Pancreas (tissue), 10 donors: ENCODE measurements around the gene RETSAT. TPM values are rescaled to one million over a fixed set of nuclear protein-coding genes. Genes with fewer than 3 reads are reported as not detected.

ENCODE experiments used
- ATAC-seq, 4 donors: fragments of 200-7000 bp; cut with Tn5 transposase; one replicate each; pipeline versions ENCODE4 v1.8.0 to v1.9.1; 2020; ENCODE audit warnings: mild to moderate bottlenecking in 4 of 4, moderate library complexity in 4 of 4
- DNase-seq, 6 donors: peaks; one replicate each; pipeline ENCODE4 v3.0.0-alpha.2; 2020
- FAIRE-seq: peaks from 2 replicates; lab custom pipeline; 2012; peaks lifted over from hg19 to GRCh38; lab: Jason Lieb, UNC
- H3K27ac ChIP-seq, 4 donors: fragments of 200-600 bp; sonication (generic); 1 replicate in 3 of 4; 2 replicates in 1 of 4; pipeline versions ENCODE4 v1.5.0 to v1.8.0; 2020
- H3K27me3 ChIP-seq, 4 donors: fragments of 200-600 bp; one replicate each; pipeline ENCODE4 v1.8.0; 2021
- H3K36me3 ChIP-seq, 3 donors: fragments of 200-600 bp; sonication (generic) in 1 of 3; one replicate each; pipeline versions ENCODE4 v1.5.0 to v1.8.0; 2020 to 2021
- H3K4me1 ChIP-seq, 3 donors: fragments of 200-600 bp; one replicate each; pipeline ENCODE4 v1.8.0; 2021
- H3K4me3 ChIP-seq, 4 donors: fragments of 200-600 bp; sonication (generic) in 2 of 4; one replicate each; pipeline versions ENCODE4 v1.5.0 to v1.8.0; 2020 to 2021
- H3K9me3 ChIP-seq, 4 donors: fragments of 200-600 bp; one replicate each; pipeline ENCODE4 v1.8.0; 2021
- CTCF ChIP-seq, 4 donors: fragments of 200-600 bp; sonication (generic) in 3 of 4; IDR thresholded peaks; one replicate each; pipeline versions ENCODE4 v1.5.0 to v1.8.0; 2021; ENCODE audit warnings: antibody characterized with exemption in 4 of 4
- WGBS, 2 donors: extraction: QIAGEN DNeasy Blood & Tissue Kit; methylation state at CpG; one replicate each; pipeline ENCODE4 v1.1.7; 2013; 5-methylcytosine and 5-hydroxymethylcytosine counted together
- intact Hi-C, 3 donors: fragments of 100-400 bp; cut with DNase I; formaldehyde crosslinking; loops; one replicate each; pipeline versions ENCODE4 v1.11.1 to v1.14.2; 2022
- polyA plus RNA-seq, 2 donors: library from polyadenylated mRNA; stranded (reverse); fragments of 200-250 nt; gene quantifications; one replicate each; pipeline ENCODE4 v1.2.3, GENCODE V29; 2013
- total RNA-seq, 6 donors: library from RNA; stranded (reverse); fragmentation: NEBNext Ultra II Directional in 4 of 6; extraction: Animal tissue kit (Norgen Biotek cat#: 25700) in 4 of 6; gene quantifications; one replicate each; pipeline versions ENCODE4 v1.2.1 to v1.2.4, GENCODE V29; 2021 to 2023
- donor health status: healthy with polysubstance abuse.
- donor health status: DM: no; HTN: no; CAD: no; lungs with moderate emphysema.
- donor health status: DM: no; HTN: no; CAD: no.
- donor health status: control.
- donor health status: control.
- donor health status: Bipolar disorder and iron deficiency.
- donor health status: DM: yes; HTN: yes; CAD: no.
- donor health status: DM: no; HTN: no; CAD: no.
- donor health status: DM: no; HTN: no; CAD: no.
- donor health status: DM: yes; HTN: yes; CAD: no.

RETSAT gene
- total and polyA plus RNA-seq, 8 donors, result 20.7 to 48.3 (median 29.6) TPM

- no peak for TF ChIP-seq CTCF (IDR thresholded peaks at IDR 0.05)
- 84 to 87% methylated on average over 8 of the region's 8 CpGs for WGBS, 2 donors
- no peak for DNase-seq
- Histone ChIP-seq H3K27ac (no peak overlapping the region), H3K4me3 (no peak overlapping the region), H3K4me1 (peaks cover 0 to 14% (median 5%) of the 10 kb centered on the region in 3 donors), H3K27me3 (no peaks in the 10 kb centered on the region), H3K36me3 (no peaks in the 10 kb centered on the region), H3K9me3 (no peaks in the 10 kb centered on the region)
- intact Hi-C loops, result no loop called here
- no peak for ATAC-seq
- no peak for FAIRE-seq
These were observed 45.7 kb upstream of the RETSAT start for GRCh38 chr2:85400023-85400422.

- H3K4me1 ChIP-seq, result peaks cover 0 to 14% (median 5%) of the 10 kb centered on the region in 3 donors
- no peaks in the 10 kb centered on the region for H3K27me3 ChIP-seq
- no peaks in the 10 kb centered on the region for H3K9me3 ChIP-seq
- WGBS, 2 donors, result 91 to 92% methylated on average over 8 of the region's 8 CpGs
- no peak overlapping the region for H3K27ac ChIP-seq
- DNase-seq (no peak), ATAC-seq (no peak), FAIRE-seq (no peak)
- no peak for TF ChIP-seq CTCF (IDR thresholded peaks at IDR 0.05)
- H3K4me3 ChIP-seq, result no peak overlapping the region
- H3K36me3 ChIP-seq, result no peaks in the 10 kb centered on the region
- intact Hi-C loops, result no loop called here
These were observed 44.8 kb upstream of the RETSAT start for GRCh38 chr2:85399183-85399455.

- no peak overlapping the region for H3K27ac ChIP-seq
These were observed 44.3 kb upstream of the RETSAT start for GRCh38 chr2:85398426-85399182.

GRCh38 chr2:85397925-85398331 is 43.6 kb upstream of the RETSAT start:
- Histone ChIP-seq H3K27ac (peak overlapping the region in 1 of 4 donors; percentile 75), H3K4me1 (peaks cover 0 to 14% (median 5%) of the 10 kb centered on the region in 3 donors), H3K27me3 (no peaks in the 10 kb centered on the region), H3K36me3 (no peaks in the 10 kb centered on the region), H3K9me3 (no peaks in the 10 kb centered on the region), H3K4me3 (no peak overlapping the region)
- ATAC-seq (no peak), FAIRE-seq (no peak), DNase-seq (no peak)
- intact Hi-C loops, result no loop called here
- no peak for TF ChIP-seq CTCF (IDR thresholded peaks at IDR 0.05)
- 68 to 79% methylated on average over 4 of the region's 4 CpGs for whole genome bisulfite sequencing, 2 donors

More at GRCh38 chr2:85398426-85399182, 44.3 kb upstream of the RETSAT start:
- Histone ChIP-seq H3K36me3 (no peaks in the 10 kb centered on the region), H3K4me3 (no peak overlapping the region), H3K9me3 (no peaks in the 10 kb centered on the region), H3K4me1 (peaks cover 0 to 14% (median 5%) of the 10 kb centered on the region in 3 donors), H3K27me3 (no peaks in the 10 kb centered on the region)
- 90 to 95% methylated on average over 7 to 8 of the region's 8 CpGs for WGBS, 2 donors
- no peak for FAIRE-seq
- ATAC-seq, result no peak
- no peak for TF ChIP-seq CTCF (IDR thresholded peaks at IDR 0.05)
- intact Hi-C loops, result no loop called here
- no peak for DNase-seq
